GM21723 (cell line): ENCODE data around the gene PLEKHG3.
"Not testable (repeated sequence)": the region's sequence is repeated elsewhere in the genome, so short reads cannot be mapped to it uniquely, and the experiment has no call there.

Experiments used
- ATAC-seq: cut with Tn5 transposase; IDR thresholded peaks from one replicate; pipeline ENCODE4 v1.9.1; 2021; ENCODE audit warnings: mild to moderate bottlenecking, moderate library complexity; ENCODE audit not compliant: unreplicated experiment

PLEKHG3 gene

GRCh38 chr14:64704143-64704742 is at the start of gene PLEKHG3:
TSS of gene PLEKHG3 (plus strand) at chr14:64704424. CDS start at chr14:64727632, 23,208 bp downstream.
- ATAC-seq, result no peak

GRCh38 chr14:64654901-64655300 is 49.3 kb upstream of the PLEKHG3 start:
- ATAC-seq, result no peak

GRCh38 chr14:64656986-64657385 is 47.2 kb upstream of the PLEKHG3 start:
- no peak for ATAC-seq

GRCh38 chr14:64658201-64658600 is 46.0 kb upstream of the PLEKHG3 start:
- no peak for ATAC-seq

GRCh38 chr14:64658700-64659264 is 45.4 kb upstream of the PLEKHG3 start:
- ATAC-seq, result not testable (repeated sequence)

- ATAC-seq, result no peak
These were observed 44.9 kb upstream of the PLEKHG3 start for GRCh38 chr14:64659366-64659765.

- ATAC-seq, result no peak
These were observed 41.0 kb upstream of the PLEKHG3 start for GRCh38 chr14:64663174-64663573.

GRCh38 chr14:64671591-64671990 is 32.6 kb upstream of the PLEKHG3 start:
- ATAC-seq, result no peak

GRCh38 chr14:64673316-64673715 is 30.9 kb upstream of the PLEKHG3 start:
- ATAC-seq, result no peak

- no peak for ATAC-seq
These were observed 30.5 kb upstream of the PLEKHG3 start for GRCh38 chr14:64673748-64674147.

- no peak for ATAC-seq
These were observed 29.4 kb upstream of the PLEKHG3 start for GRCh38 chr14:64674829-64675228.

GRCh38 chr14:64675312-64675711 is 28.9 kb upstream of the PLEKHG3 start:
- ATAC-seq, result no peak

- ATAC-seq, result no peak
These were observed 27.7 kb upstream of the PLEKHG3 start for GRCh38 chr14:64676410-64677008.

GRCh38 chr14:64680013-64680713 is 24.1 kb upstream of the PLEKHG3 start:
- no peak for ATAC-seq

GRCh38 chr14:64680714-64681065 is 23.5 kb upstream of the PLEKHG3 start:
- no peak for ATAC-seq

- no peak for ATAC-seq
These were observed 22.2 kb upstream of the PLEKHG3 start for GRCh38 chr14:64681796-64682710.

- ATAC-seq, result no peak
These were observed 21.4 kb upstream of the PLEKHG3 start for GRCh38 chr14:64682843-64683242.

- no peak for ATAC-seq
These were observed 21.0 kb upstream of the PLEKHG3 start for GRCh38 chr14:64683264-64683663.

GRCh38 chr14:64684091-64684490 is 20.1 kb upstream of the PLEKHG3 start:
- no peak for ATAC-seq

- ATAC-seq, result no peak
These were observed 18.6 kb upstream of the PLEKHG3 start for GRCh38 chr14:64685371-64686281.
